ENCODE results near the gene EGFL7. TPM values are rescaled to one million over a fixed set of nuclear protein-coding genes. Genes with fewer than 3 reads are reported as not detected.

Gene EGFL7
- total and polyA plus RNA-seq, 4 donors = 128 to 379 (median 226) TPM

DNA sequence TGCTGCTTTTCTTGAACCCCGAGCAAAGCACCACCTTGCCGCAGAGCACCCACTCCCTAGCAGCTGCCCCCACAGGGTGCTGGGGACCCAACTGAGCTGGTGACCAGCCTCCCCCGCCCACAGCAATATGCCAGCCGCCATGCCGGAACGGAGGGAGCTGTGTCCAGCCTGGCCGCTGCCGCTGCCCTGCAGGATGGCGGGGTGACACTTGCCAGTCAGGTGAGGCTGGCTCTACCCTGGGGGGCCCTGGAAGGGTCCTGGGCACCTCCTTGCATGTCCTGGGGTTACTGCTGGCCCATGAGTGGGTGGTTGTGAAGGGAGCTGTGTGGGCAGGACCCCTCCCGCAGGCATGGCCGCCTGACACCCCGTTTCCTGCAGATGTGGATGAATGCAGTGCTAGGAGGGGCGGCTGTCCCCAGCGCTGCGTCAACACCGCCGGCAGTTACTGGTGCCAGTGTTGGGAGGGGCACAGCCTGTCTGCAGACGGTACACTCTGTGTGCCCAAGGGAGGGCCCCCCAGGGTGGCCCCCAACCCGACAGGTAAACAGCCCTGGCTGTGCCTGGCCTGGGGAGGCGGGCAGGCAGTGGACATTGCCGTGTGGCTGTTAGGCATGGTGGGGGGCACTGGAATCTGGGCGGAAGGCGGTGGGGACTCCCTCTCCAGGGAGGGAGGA is 7.2 kb downstream of the EGFL7 start:
- 46 to 49% methylated on average over 23 of the region's 23 CpGs for WGBS, 2 donors
- no peak overlapping the region for H3K9ac ChIP-seq (ENCODE audit: insufficient read depth in 1 of 2, low read length in 2 of 2)
- peaks cover 0 to 49% (median 0%) of the 10 kb centered on the region in 4 donors for H3K36me3 ChIP-seq (ENCODE audit: control insufficient read depth in 4 of 4, insufficient read depth in 4 of 4, low read length in 4 of 4)
- no peaks in the 10 kb centered on the region for H3K27me3 ChIP-seq (ENCODE audit: control insufficient read depth in 3 of 3, insufficient read depth in 3 of 3, low read length in 2 of 3)
- no peak for DNase-seq
- no peak for ATAC-seq (ENCODE audit: insufficient read depth, low FRiP score)
- TF ChIP-seq, protein P1, sequence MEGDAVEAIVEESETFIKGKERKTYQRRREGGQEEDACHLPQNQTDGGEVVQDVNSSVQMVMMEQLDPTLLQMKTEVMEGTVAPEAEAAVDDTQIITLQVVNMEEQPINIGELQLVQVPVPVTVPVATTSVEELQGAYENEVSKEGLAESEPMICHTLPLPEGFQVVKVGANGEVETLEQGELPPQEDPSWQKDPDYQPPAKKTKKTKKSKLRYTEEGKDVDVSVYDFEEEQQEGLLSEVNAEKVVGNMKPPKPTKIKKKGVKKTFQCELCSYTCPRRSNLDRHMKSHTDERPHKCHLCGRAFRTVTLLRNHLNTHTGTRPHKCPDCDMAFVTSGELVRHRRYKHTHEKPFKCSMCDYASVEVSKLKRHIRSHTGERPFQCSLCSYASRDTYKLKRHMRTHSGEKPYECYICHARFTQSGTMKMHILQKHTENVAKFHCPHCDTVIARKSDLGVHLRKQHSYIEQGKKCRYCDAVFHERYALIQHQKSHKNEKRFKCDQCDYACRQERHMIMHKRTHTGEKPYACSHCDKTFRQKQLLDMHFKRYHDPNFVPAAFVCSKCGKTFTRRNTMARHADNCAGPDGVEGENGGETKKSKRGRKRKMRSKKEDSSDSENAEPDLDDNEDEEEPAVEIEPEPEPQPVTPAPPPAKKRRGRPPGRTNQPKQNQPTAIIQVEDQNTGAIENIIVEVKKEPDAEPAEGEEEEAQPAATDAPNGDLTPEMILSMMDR (IDR thresholded peaks at IDR 0.05; ENCODE audit: control extremely low read depth, extremely low read depth) = no peak
- H3K9me3 ChIP-seq (ENCODE audit: control insufficient read depth in 4 of 4, insufficient read depth in 3 of 4, low read length in 3 of 4) = no peaks in the 10 kb centered on the region
- peaks cover 0 to 3% (median 0%) of the 10 kb centered on the region in 5 donors for H3K4me1 ChIP-seq (ENCODE audit: control insufficient read depth in 5 of 5, insufficient read depth in 5 of 5, low read length in 5 of 5)
- peak overlapping the region; percentile 65 for H3K4me3 ChIP-seq
- peak overlapping the region; percentile 57 to 89 for H3K27ac ChIP-seq (ENCODE audit: low read depth in 1 of 2, low read length in 1 of 2)

DNA sequence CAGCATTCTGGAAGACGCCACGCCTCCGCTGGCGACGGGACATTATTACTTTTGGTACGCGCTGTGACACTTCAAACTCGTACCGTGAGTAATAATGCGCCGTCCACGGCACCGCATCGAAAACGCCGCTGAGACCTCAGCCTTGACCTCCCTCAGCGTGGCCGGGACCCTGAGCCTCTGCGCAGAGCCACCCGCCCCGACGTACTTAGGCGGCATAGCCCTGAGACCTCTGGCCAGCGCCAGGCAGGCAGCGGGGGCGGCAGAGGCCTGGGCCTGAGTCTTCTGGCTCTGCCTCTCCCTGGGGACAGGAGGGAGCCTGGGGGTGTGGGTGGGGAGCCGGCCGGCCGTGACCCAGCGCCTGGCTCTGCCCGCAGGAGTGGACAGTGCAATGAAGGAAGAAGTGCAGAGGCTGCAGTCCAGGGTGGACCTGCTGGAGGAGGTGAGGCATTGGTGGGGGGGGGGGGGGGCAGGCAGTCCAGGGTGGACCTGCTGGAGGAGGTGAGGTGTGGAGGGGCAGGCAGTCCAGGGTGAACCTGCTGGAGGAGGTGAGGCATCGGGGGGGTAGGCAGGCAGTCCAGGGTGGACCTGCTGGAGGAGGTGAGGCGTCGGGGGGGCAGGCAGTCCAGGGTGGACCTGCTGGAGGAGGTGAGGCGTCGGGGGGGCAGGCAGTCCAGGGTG is 8.0 kb downstream of the EGFL7 start:
- DNase-seq = no peak
- Histone ChIP-seq H3K9ac (ENCODE audit: insufficient read depth in 1 of 2, low read length in 2 of 2) (no peak overlapping the region), H3K4me1 (ENCODE audit: control insufficient read depth in 5 of 5, insufficient read depth in 5 of 5, low read length in 5 of 5) (no peaks in the 10 kb centered on the region), H3K4me3 (peak overlapping the region; percentile 65), H3K27ac (ENCODE audit: low read depth in 1 of 2, low read length in 1 of 2) (peak overlapping the region; percentile 24 to 89), H3K27me3 (ENCODE audit: control insufficient read depth in 3 of 3, insufficient read depth in 3 of 3, low read length in 2 of 3) (no peaks in the 10 kb centered on the region), H3K36me3 (ENCODE audit: control insufficient read depth in 4 of 4, insufficient read depth in 4 of 4, low read length in 4 of 4) (peaks cover 0 to 46% (median 0%) of the 10 kb centered on the region in 4 donors), H3K9me3 (ENCODE audit: control insufficient read depth in 4 of 4, insufficient read depth in 3 of 4, low read length in 3 of 4) (no peaks in the 10 kb centered on the region)
- WGBS, 2 donors = 53 to 77% methylated on average over 36 of the region's 36 CpGs
- ATAC-seq (ENCODE audit: insufficient read depth, low FRiP score) = no peak
- TF ChIP-seq, protein P1 (IDR thresholded peaks at IDR 0.05; ENCODE audit: control extremely low read depth, extremely low read depth) = no peak

DNA sequence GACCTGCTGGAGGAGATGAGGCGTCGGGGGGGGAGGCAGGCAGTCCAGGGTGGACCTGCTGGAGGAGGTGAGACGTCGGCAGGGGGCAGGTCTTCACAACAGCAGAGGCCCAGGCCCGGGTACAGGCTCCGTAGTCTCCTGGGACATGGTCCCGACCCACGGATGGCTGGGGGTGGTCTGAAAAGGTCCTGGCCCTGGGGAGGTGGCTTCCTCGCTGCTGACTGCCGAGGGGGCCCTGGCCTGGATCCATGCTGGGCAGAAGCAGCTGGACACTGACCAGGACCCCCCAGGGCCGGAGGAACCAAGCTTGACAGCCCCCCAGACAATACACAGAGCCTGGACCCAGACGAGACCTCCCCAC is 8.5 kb downstream of the EGFL7 start:
- Histone ChIP-seq H3K27ac (ENCODE audit: low read depth in 1 of 2, low read length in 1 of 2) (peak overlapping the region in 1 of 2 donors; percentile 89), H3K4me3 (peak overlapping the region; percentile 65), H3K36me3 (ENCODE audit: control insufficient read depth in 4 of 4, insufficient read depth in 4 of 4, low read length in 4 of 4) (peaks cover 0 to 49% (median 0%) of the 10 kb centered on the region in 4 donors), H3K27me3 (ENCODE audit: control insufficient read depth in 3 of 3, insufficient read depth in 3 of 3, low read length in 2 of 3) (no peaks in the 10 kb centered on the region), H3K9me3 (ENCODE audit: control insufficient read depth in 4 of 4, insufficient read depth in 3 of 4, low read length in 3 of 4) (no peaks in the 10 kb centered on the region), H3K4me1 (ENCODE audit: control insufficient read depth in 5 of 5, insufficient read depth in 5 of 5, low read length in 5 of 5) (no peaks in the 10 kb centered on the region), H3K9ac (ENCODE audit: insufficient read depth in 1 of 2, low read length in 2 of 2) (no peak overlapping the region)
- ATAC-seq (ENCODE audit: insufficient read depth, low FRiP score) (no peak), DNase-seq (no peak)
- 48 to 67% methylated on average over 12 of the region's 12 CpGs for WGBS, 2 donors
- TF ChIP-seq, protein P1 (IDR thresholded peaks at IDR 0.05; ENCODE audit: control extremely low read depth, extremely low read depth) = no peak
